Stimulated activated CD4-positive, alpha-beta T cell treated with anti-CD3 and anti-CD28 coated beads, Interleukin-1b, Interleukin-23, amount 100 ng/mL, for 1 hour (primary cell): ENCODE results near the gene GCNA.

ENCODE experiments used
- DNase-seq, 2 donors: peaks; one replicate each; pipeline ENCODE4 v3.0.0-alpha.2; 2020; ENCODE audit warnings: low read depth in 2 of 2

Gene GCNA

DNA sequence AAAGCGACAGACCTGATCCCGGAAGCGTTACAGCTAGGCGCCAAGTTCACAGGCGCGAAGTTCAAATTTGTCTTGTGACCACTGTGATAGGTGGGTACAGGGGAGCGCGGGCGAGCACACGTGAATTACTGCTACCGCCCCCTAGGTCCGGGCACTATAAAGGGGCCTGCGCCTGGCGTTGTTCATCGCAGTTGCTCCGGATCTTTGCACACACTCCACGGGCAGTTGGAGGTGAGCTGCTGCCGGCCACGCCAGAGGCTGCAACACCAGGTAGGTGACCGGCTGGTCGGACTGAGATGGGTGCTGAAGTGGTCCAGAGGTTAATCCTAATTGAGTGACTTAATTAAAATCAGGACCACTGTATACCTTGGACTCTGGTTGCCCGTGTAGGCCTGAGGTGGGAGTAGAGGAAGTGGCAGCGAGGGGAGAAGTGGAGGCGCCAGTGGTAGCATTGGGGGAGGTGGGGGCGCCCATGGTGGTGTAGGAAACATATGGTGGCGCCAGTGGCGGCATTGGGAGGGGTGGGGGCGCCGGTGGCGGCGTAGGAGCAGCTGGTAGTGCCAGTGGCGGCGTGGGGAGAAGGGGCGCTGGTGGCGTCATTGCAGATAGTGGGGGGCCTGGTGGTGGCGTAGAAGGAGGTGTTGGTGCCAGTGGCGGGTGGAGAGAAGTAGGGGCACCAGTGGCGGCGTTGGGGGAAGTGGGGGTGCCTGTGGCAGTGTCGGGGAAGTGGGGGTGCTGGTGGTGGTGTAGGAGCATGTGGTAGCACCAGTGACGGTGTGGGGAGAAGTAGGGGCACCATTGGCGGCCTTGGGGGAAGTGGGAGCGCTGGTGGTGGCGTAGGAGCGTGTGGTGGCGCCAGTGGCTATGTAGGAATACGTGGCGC is at the start of gene GCNA:
GCNA (plus strand) TSS at position 185 of the 883 bp plus-strand sequence. CDS start 2,385 bp downstream, outside the sequence.
- no peak for DNase-seq

- DNase-seq, result no peak
These were observed 46.0 kb upstream of the GCNA start for GRCh38 chrX:71532078-71532752.

DNA sequence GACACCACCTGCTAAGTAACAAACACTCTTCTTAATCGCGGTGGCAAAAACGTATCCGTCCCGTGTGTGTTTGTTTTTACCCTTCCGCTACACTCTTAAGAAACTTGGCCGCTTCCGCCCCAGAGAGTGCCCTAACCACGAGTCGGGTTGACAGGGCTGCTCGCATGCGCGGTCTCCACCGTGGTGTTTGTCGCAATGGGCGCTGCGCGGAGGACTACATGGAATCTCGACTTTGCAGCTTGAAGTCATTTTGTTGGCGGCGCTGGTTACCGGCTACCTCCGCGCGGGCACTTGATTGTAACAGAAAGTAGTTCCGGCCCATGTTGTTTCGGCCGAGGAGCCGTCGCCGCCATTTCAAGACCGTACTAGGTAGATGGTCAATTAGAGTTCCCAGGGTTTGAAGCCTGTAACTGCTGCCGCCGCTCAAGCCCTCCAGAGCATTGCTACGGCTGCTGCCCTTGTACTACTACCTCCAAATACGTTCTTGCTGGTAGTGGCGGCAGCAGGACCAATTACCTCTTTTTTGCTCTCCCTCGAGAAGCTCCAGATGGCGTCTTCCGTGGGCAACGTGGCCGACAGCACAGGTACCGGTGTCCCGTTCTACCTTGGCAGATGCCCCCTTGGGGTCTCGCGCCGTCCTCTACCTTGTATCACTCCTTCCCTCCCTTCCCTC is 45.3 kb upstream of the GCNA start, which contains the start of gene OGT:
OGT (plus strand) TSS at position 352 of the 673 bp plus-strand sequence; CDS start at position 548, 196 bp downstream.
- DNase-seq, result peak; percentile 76 to 83

DNA sequence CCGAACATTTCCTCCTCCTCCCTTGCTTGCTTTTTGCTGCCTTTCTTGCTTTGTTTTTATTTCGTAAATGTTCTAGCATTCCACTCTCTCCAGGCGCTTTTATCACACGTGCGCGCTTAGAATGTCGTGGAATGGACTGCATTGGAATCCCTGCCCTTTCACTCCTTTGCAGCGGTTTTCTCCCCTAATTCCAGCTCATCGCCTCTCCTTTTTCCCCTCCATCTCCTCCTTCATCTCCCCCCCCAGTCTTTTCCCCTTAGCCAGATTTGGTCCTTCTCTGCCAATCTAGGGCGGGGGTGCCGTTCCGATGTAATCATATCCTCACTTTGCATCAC is 44.8 kb upstream of the GCNA start:
- DNase-seq, result no peak

GRCh38 chrX:71533851-71534561 is 44.2 kb upstream of the GCNA start:
- no peak for DNase-seq

DNA sequence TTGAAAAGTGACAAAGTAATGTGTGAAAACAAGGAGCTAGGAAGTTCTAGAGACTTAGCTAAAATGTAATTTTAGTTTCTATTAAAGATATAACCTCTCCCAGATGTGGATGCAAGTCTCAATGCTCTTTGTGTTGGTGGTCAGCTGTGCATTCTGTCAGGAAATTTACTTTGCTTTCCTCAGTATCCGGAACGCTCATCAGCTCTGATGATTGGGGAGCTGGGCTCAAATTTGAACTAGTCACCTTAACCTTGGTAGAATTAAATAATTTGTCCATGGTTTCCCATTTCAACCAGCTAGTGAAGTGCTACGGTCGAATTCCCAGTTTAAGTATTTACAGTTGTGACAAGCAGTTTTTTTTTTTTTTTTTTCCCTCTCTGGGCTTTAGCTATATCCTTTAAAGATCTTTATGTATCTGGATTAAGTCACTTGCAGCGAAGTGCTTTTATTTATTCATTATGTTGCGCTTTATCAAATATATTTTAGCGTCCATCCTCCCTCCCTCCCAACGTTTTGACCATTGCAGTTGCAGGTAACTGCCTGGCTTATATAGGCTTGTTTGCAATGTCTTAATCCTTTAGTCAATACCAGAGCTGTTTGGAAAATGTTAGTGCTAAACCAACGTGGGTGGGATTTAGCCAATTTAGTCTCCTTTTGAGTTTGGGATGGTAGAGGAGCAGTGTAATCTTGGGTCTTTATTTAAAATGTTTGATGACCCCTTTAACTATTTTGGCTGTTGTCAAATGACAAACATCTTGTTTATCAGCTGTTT is 43.3 kb upstream of the GCNA start:
- no peak for DNase-seq

- DNase-seq, result no peak
These were observed 42.0 kb upstream of the GCNA start for GRCh38 chrX:71536285-71536684.

- DNase-seq, result no peak
These were observed 40.5 kb upstream of the GCNA start for GRCh38 chrX:71537743-71538142.

GRCh38 chrX:71540801-71541200 is 37.4 kb upstream of the GCNA start:
- no peak for DNase-seq

- no peak for DNase-seq
These were observed 36.8 kb upstream of the GCNA start for GRCh38 chrX:71541210-71542022.

DNA sequence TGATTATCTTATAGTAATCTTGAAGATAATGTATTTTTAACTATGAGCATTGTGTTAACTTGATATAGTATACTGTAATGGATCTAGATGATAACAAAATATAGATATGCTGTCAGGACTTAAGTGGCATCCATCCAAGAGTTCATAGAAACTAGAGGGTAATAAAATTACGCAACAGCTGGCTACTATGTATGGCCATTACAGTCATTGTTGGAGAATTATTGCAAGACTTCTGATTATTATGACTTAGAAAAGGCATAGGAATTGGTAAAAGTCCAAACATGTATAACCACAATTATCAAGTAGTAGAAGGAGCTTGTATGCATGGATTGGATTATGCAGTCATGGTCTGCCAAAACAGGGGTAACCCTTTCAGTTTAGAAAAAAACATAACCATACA is 35.8 kb upstream of the GCNA start:
- no peak for DNase-seq

GRCh38 chrX:71542825-71543224 is 35.4 kb upstream of the GCNA start:
- no peak for DNase-seq

- no peak for DNase-seq
These were observed 34.9 kb upstream of the GCNA start for GRCh38 chrX:71543316-71543715.

DNA sequence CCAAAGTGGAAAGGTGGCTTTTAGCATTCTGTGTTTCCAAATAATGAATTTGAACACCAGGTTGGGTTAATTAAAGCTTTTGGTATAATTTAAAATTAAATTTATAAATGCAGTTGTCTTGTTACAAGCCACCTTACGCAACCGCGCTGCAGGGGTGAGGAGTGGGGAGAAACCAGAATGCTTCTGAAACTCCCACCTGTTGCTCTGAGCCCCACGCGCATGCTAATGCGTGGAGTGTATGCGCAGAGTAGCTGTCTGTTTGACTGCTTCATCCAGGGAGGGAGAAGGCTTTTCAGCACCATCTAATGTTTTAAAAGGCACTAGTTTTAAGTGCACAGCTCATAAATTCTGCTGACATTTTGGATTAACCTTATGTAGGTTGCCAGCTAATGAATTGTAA is 32.9 kb upstream of the GCNA start:
- no peak for DNase-seq

DNA sequence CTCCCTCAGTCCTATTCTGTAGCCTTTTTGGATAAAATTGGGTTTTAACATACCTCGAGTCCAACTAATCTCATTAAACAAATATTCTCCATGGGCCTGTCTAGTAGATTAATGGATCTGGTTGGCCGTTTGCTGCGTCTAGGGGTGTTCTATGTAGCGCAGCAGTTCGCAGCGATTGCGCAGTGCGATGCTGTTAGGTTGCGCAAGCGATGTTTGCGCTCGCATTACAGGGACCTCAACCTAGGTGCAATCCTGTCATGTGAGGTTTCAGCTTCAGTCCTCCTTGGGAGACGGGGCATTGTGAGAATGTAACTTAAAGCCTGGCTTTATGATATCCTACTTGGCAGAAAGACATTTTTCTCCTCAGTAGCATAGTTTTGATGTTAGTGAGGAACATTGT is 31.4 kb upstream of the GCNA start:
- no peak for DNase-seq

DNA sequence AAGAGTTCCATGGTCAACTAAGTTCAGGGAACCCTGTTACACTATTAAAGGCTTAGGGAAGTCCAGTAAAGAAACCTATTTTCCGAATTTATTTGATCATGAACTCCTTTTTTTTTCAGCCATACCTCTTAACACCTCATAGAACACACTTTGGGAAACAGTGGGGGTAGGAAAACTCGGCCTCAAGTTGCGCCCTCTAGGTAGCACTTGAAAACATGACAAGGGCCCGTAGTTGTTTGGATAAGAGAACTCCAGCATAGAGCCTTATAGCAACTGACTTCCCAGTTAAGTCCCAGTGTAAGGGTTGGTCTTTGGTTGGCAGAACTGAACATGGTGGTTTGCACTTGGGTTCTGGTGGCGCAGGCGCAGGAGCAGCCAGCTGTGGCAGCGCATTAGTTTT is 30.9 kb upstream of the GCNA start:
- no peak for DNase-seq

DNA sequence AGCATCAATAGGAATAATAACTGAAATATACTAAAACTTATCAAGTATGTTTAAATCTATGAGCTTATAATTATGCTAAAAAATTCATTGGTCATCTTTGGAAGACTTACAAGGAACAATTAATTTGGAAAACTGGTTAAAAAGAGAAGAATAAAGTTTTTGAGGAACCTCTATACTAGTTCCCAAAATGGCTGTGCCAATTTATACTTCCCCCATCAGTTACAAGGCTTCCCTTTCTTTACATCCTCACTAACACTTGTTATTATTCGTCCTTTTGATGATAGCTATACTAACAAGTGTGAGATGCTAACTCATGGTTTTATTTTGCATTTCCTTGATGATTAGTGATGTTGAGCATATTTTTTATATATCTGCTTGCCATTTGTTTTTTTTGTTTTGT is 28.3 kb upstream of the GCNA start:
- no peak for DNase-seq

- no peak for DNase-seq
These were observed 27.7 kb upstream of the GCNA start for GRCh38 chrX:71550578-71550977.

GRCh38 chrX:71556036-71556435 is 22.2 kb upstream of the GCNA start:
- no peak for DNase-seq

DNA sequence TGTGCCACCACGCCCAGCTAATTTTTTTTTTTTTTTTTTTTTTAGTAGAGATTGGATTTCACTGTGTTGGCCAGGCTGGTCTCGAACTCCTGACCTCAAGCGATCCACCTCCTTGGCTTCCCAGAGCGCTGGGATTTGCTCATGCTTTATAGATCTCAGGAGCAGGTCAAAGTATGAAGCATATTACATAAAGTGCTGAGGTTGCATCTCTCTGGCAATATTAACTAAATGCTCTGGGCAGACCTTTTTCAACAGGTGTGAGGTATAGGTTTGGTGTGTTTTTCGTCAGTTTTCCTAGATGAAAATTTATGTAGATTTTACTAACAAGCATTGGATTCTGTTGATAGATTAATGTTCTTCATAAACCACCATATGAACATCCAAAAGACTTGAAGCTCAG is 19.3 kb upstream of the GCNA start:
- DNase-seq, result no peak
